ENCODE results near the gene SETBP1.

DNA sequence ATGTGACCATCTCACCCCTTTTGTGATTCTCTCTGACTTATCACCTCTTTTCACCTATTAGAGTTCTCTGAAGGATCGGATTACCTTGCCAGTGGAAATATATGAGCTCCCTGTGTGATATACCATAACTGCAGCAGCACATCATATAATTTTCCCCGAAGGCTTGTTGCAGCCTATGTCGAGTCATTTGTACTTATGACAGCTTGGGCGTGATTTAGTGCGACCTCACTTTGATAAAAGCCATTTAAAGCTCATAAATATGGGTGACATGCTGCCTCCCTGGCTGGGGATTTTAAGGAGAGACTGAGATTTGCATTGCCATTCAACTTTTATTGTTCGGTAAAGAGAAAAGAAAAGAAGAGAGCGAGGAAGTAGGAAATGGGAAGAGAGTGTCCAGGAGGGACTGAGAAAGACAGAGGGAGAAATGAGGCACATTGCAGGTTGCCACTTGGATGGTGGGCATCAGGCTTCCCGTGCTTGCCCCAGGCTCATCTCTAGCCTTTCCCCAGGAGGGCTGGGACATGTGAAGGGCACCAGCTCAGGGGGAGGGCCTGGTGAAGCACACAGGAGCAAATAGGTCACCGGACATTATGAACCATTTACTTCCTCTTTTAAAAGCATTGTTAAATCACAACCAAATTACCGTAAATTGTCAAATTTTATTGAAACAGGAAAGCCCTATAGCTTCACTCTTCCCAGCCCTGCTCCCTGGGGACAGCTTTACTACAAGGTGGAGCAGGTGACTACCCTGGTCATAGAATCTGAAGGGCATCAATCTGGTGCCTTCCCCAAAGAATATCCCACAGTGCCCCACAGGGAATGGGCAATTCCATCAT, 161.3 kb downstream of the SETBP1 start:
- TF ChIP-seq, protein P1, sequence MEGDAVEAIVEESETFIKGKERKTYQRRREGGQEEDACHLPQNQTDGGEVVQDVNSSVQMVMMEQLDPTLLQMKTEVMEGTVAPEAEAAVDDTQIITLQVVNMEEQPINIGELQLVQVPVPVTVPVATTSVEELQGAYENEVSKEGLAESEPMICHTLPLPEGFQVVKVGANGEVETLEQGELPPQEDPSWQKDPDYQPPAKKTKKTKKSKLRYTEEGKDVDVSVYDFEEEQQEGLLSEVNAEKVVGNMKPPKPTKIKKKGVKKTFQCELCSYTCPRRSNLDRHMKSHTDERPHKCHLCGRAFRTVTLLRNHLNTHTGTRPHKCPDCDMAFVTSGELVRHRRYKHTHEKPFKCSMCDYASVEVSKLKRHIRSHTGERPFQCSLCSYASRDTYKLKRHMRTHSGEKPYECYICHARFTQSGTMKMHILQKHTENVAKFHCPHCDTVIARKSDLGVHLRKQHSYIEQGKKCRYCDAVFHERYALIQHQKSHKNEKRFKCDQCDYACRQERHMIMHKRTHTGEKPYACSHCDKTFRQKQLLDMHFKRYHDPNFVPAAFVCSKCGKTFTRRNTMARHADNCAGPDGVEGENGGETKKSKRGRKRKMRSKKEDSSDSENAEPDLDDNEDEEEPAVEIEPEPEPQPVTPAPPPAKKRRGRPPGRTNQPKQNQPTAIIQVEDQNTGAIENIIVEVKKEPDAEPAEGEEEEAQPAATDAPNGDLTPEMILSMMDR (IDR thresholded peaks at IDR 0.05), result no peak
- no peak for TF ChIP-seq POLR2AphosphoS5 (IDR thresholded peaks at IDR 0.05)
- TF ChIP-seq POLR2A (IDR thresholded peaks at IDR 0.05), result no peak
- TF ChIP-seq EP300 (IDR thresholded peaks at IDR 0.05), result no peak

Data from stomach (tissue), 4 donors.